Calu3 (cell line): ENCODE measurements around the gene NDE1. TPM values are rescaled to one million over a fixed set of nuclear protein-coding genes. Genes with fewer than 3 reads are reported as not detected.

ENCODE experiments used
- BruUV-seq: library from RNA; stranded (reverse); fragments of 400-500 nt; replicated peaks from 2 replicates; lab custom pipeline; 2021; lab: Mats Ljungman, UMichigan
- CTCF ChIA-PET: fragments of 300-600 bp; sonication (Branson Sonifier 250); formaldehyde crosslinking; loops from one replicate; lab custom pipeline; 2022; ENCODE audit warnings: antibody characterized with exemption; lab: Charles Lee
- DNase-seq: peaks from one replicate; pipeline ENCODE4 v3.0.0; 2022
- H3K27ac Mint-ChIP-seq: one replicate; pipeline ENCODE4 v1.8.0; 2022; ENCODE audit warnings: mixed read lengths; ENCODE audit not compliant: unreplicated experiment
- H3K27me3 Mint-ChIP-seq: one replicate; pipeline ENCODE4 v1.8.0; 2022; ENCODE audit warnings: mixed read lengths; ENCODE audit not compliant: unreplicated experiment
- H3K36me3 Mint-ChIP-seq: one replicate; pipeline ENCODE4 v1.8.0; 2022; ENCODE audit warnings: mild to moderate bottlenecking, moderate library complexity, mixed read lengths; ENCODE audit not compliant: insufficient read depth, unreplicated experiment
- H3K4me1 Mint-ChIP-seq: one replicate; pipeline ENCODE4 v1.8.0; 2022; ENCODE audit warnings: mild to moderate bottlenecking, low read depth, mixed read lengths; ENCODE audit not compliant: unreplicated experiment
- H3K4me3 Mint-ChIP-seq: one replicate; pipeline ENCODE4 v1.8.0; 2022; ENCODE audit warnings: mild to moderate bottlenecking, low read depth, moderate library complexity, mixed read lengths; ENCODE audit not compliant: unreplicated experiment
- H3K9me3 Mint-ChIP-seq: one replicate; pipeline ENCODE4 v1.8.0; 2022; ENCODE audit warnings: low read depth, mixed read lengths; ENCODE audit not compliant: unreplicated experiment
- CTCF ChIP-seq: fragments of 200-600 bp; IDR thresholded peaks from one replicate; pipeline ENCODE4 v1.8.0; 2022; ENCODE audit warnings: antibody characterized with exemption; ENCODE audit not compliant: unreplicated experiment
- intact Hi-C: fragments of 100-400 bp; cut with micrococcal nuclease; formaldehyde crosslinking; loops from one replicate; pipeline ENCODE4 v1.10.0; 2022; ENCODE audit not compliant: unreplicated experiment
- total RNA-seq: library from RNA; stranded (reverse); gene quantifications from 2 replicates; pipeline ENCODE4 v1.2.3, GENCODE V29; 2022

Gene NDE1
- total RNA-seq, 1 experiment from 2014 or later: 71.1 TPM

DNA sequence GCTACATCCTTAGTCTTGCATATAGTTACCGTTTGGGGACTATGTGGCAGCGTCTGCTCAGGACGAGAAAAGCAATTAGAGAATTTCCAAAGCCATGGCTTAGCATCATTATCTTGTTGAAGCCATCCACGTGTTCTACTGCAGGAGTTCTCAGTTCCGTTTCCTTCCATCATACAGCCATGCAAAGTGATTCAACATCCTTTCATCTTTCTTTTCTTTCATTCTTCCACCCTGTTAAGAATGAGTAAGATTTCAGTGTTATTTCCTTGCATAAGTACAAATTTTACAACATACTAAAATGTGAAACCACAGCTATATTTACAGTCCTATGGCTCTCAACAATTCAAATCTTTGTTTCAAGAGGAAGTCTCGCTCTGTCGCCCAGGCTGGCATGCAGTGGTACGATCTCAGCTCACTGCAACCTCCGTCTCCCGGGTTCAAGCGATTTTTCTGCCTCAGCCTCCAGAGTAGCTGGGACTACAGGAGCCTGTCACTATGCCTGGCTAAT lies 10.9 kb upstream of the NDE1 start:
- Mint-ChIP-seq H3K27ac (no peak overlapping the region), H3K4me3 (no peak overlapping the region), H3K36me3 (peaks cover 65% of the 10 kb centered on the region), H3K4me1 (peaks cover 17% of the 10 kb centered on the region), H3K9me3 (no peaks in the 10 kb centered on the region), H3K27me3 (no peaks in the 10 kb centered on the region)
- no peak for TF ChIP-seq CTCF
- DNase-seq: no peak
- intact Hi-C loops: no loop called here
- CTCF ChIA-PET: no interaction called here
- BruUV-seq: no TSS peak

GRCh38 chr16:15640966-15641365 lies 9.1 kb upstream of the NDE1 start:
- Mint-ChIP-seq H3K36me3 (peaks cover 53% of the 10 kb centered on the region), H3K4me3 (peak overlapping the region; percentile 89), H3K27ac (no peak overlapping the region), H3K27me3 (no peaks in the 10 kb centered on the region), H3K9me3 (no peaks in the 10 kb centered on the region), H3K4me1 (peaks cover 17% of the 10 kb centered on the region)
- BruUV-seq: no TSS peak
- no peak for DNase-seq
- intact Hi-C loops: loop anchor here (1.0 to 10.0 kb wide), 2 partner anchors 159 to 196 kb away; no protein-coding TSS in a partner anchor
- TF ChIP-seq CTCF: no peak
- CTCF ChIA-PET: interaction anchor here (0.7 to 1.4 kb wide), 2 partner anchors 93 to 213 kb away, joined by 3 to 4 read pairs; no protein-coding TSS in a partner anchor

GRCh38 chr16:15641753-15642556 lies 8.1 kb upstream of the NDE1 start:
- Mint-ChIP-seq H3K36me3 (peaks cover 48% of the 10 kb centered on the region), H3K27ac (peak overlapping the region; percentile 95), H3K4me1 (peaks cover 22% of the 10 kb centered on the region), H3K9me3 (no peaks in the 10 kb centered on the region), H3K4me3 (peak overlapping the region; percentile 89), H3K27me3 (no peaks in the 10 kb centered on the region)
- no peak for DNase-seq
- BruUV-seq: TSS peak; percentile 49
- CTCF ChIA-PET: interaction anchor here (0.7 to 1.4 kb wide), 5 partner anchors 10 to 215 kb away, joined by 3 to 9 read pairs (median 4); no protein-coding TSS in a partner anchor
- TF ChIP-seq CTCF: no peak
- intact Hi-C loops: loop anchor here (1.0 to 10.0 kb wide), 4 partner anchors 51 to 197 kb away; no protein-coding TSS in a partner anchor

- Mint-ChIP-seq H3K27ac (peak overlapping the region; percentile 95), H3K27me3 (no peaks in the 10 kb centered on the region), H3K4me1 (peaks cover 28% of the 10 kb centered on the region), H3K4me3 (peak overlapping the region; percentile 89), H3K36me3 (peaks cover 45% of the 10 kb centered on the region), H3K9me3 (no peaks in the 10 kb centered on the region)
- DNase-seq: peak; percentile 75
- CTCF ChIA-PET: interaction anchor here (0.6 to 2.0 kb wide), 11 partner anchors 10 to 1723 kb away, joined by 3 to 9 read pairs (median 3); partner anchors contain the start of gene ERCC4
- peak; percentile 54 for TF ChIP-seq CTCF
- intact Hi-C loops: loop anchor here (1.0 to 10.0 kb wide), 3 partner anchors 52 to 198 kb away; no protein-coding TSS in a partner anchor
- BruUV-seq: no TSS peak
Observed at GRCh38 chr16:15642557-15643047, 7.4 kb upstream of the NDE1 start.
